Measurements from ENCODE around the gene ABCC4. TPM values are rescaled to one million over a fixed set of nuclear protein-coding genes. Genes with fewer than 3 reads are reported as not detected.
"Not testable (repeated sequence)": the region's sequence is repeated elsewhere in the genome, so short reads cannot be mapped to it uniquely, and the experiment has no call there.

The ABCC4 gene
- total RNA-seq, 2 donors from 2014 or later = 2.8 to 12.2 TPM

DNA sequence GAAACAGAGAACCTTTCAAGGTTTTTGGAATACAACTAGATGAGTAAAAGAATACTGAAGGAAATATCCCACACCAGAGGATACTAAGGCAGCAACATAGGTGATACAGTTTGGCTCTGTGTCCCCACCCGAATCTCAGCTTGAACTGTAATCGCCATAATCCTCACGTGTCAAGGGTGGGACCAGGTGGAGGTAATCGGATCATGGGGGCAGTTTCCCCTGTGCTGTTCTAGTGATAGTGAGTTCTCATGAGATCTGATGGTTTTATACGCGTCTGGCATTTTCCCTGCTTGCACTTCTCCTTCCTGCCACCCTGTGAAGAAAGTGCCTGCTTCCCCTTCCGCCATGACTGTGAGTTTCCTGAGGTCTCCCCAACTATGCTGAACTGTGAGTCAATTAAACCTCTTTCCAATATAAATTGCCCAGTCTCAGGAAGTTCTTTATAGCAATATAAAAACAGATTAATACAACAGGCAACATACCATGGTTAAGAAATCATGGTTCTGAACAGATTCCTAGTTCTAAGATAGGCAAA lies 97.0 kb downstream of the ABCC4 start:
- H3K4me1 ChIP-seq (ENCODE audit: control insufficient read depth in 1 of 2, low read depth in 2 of 2) = no peaks in the 10 kb centered on the region
- H3K4me3 ChIP-seq = no peak overlapping the region
- ATAC-seq (ENCODE audit: insufficient number of reproducible peaks, low FRiP score, low read depth) (no peak), DNase-seq (ENCODE audit: low spot score) (no peak)
- H3K36me3 ChIP-seq = no peaks in the 10 kb centered on the region
- H3K27ac ChIP-seq = no peak overlapping the region
- TF ChIP-seq, protein P1, sequence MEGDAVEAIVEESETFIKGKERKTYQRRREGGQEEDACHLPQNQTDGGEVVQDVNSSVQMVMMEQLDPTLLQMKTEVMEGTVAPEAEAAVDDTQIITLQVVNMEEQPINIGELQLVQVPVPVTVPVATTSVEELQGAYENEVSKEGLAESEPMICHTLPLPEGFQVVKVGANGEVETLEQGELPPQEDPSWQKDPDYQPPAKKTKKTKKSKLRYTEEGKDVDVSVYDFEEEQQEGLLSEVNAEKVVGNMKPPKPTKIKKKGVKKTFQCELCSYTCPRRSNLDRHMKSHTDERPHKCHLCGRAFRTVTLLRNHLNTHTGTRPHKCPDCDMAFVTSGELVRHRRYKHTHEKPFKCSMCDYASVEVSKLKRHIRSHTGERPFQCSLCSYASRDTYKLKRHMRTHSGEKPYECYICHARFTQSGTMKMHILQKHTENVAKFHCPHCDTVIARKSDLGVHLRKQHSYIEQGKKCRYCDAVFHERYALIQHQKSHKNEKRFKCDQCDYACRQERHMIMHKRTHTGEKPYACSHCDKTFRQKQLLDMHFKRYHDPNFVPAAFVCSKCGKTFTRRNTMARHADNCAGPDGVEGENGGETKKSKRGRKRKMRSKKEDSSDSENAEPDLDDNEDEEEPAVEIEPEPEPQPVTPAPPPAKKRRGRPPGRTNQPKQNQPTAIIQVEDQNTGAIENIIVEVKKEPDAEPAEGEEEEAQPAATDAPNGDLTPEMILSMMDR (IDR thresholded peaks at IDR 0.05) = no peak
- H3K9me3 ChIP-seq = no peaks in the 10 kb centered on the region
- H3K27me3 ChIP-seq (replicated peaks; ENCODE audit: insufficient read depth) = no peaks in the 10 kb centered on the region

DNA sequence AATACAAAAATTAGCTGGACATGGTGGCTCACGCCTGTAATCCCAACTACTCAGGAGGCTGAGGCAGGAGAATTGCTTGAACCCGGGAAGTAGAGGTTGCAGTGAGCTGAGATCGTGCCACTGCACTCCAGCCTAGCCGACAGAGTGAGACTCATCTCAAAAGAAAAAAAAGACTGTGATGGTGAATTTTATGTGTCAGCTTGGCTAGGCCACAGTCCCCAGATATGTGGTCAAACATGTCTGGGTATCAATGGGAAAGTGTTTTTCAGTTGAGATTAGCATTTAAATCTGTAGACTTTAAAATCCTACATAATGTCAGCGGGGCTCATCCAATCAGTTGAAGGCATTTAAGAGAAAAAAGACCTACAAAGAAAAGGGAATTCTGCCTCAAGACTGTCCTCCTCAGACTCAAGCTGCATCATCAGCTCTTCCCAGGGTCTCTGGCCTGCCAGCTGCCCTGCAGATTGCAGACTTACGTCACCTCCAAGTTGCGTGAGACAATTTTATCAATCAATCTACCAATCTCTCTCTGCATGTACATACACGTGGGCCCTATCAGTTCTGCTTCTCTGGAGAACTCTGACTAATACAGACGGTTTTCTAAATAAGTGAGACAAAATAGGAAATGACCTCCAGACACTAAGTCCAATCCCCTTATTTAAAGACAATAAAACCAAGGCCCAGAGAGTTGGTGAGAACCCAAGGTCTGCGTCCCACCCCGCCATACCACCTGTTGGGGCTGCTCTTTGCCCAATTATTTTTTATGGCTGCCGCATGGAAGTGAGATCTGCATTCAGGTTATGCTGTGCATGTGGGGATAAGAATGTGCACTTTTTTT lies 99.2 kb downstream of the ABCC4 start:
- no peaks in the 10 kb centered on the region for H3K9me3 ChIP-seq
- ATAC-seq (ENCODE audit: insufficient number of reproducible peaks, low FRiP score, low read depth) = no peak
- no peaks in the 10 kb centered on the region for H3K4me1 ChIP-seq (ENCODE audit: control insufficient read depth in 1 of 2, low read depth in 2 of 2)
- no peak overlapping the region for H3K27ac ChIP-seq
- no peaks in the 10 kb centered on the region for H3K36me3 ChIP-seq
- TF ChIP-seq, protein P1 (IDR thresholded peaks at IDR 0.05) = no peak
- DNase-seq (ENCODE audit: low spot score) = no peak
- no peak overlapping the region for H3K4me3 ChIP-seq
- H3K27me3 ChIP-seq (replicated peaks; ENCODE audit: insufficient read depth) = no peaks in the 10 kb centered on the region

GRCh38 chr13:95200386-95200957 lies 100.8 kb downstream of the ABCC4 start:
- not testable (repeated sequence) for H3K9me3 ChIP-seq; H3K36me3 ChIP-seq; H3K27me3 ChIP-seq (replicated peaks; ENCODE audit: insufficient read depth); H3K4me1 ChIP-seq (ENCODE audit: control insufficient read depth in 1 of 2, low read depth in 2 of 2); DNase-seq (ENCODE audit: low spot score); H3K4me3 ChIP-seq; H3K27ac ChIP-seq; ATAC-seq (ENCODE audit: insufficient number of reproducible peaks, low FRiP score, low read depth)

DNA sequence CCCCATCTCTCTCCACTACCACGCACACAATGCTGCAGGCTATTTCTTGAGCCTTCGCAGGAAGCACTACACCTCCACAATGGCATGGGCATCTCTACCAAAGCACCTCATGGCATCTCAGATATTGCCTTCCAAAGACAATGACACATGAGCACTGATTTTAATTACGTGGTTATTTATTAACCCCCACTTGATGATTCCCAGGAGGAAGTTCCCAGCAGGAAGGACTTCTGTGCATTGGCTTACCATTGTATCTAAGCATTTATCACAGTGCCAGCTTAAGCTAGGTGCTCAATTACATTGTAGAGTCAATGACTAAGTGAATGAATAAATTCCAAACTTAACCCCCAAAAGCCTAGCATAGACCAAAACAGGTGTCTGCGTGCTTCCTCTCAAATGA lies 101.4 kb downstream of the ABCC4 start:
- Histone ChIP-seq H3K4me3 (no peak overlapping the region), H3K36me3 (no peaks in the 10 kb centered on the region), H3K27me3 (replicated peaks; ENCODE audit: insufficient read depth) (no peaks in the 10 kb centered on the region), H3K27ac (no peak overlapping the region), H3K9me3 (no peaks in the 10 kb centered on the region), H3K4me1 (ENCODE audit: control insufficient read depth in 1 of 2, low read depth in 2 of 2) (no peaks in the 10 kb centered on the region)
- ATAC-seq (ENCODE audit: insufficient number of reproducible peaks, low FRiP score, low read depth) (no peak), DNase-seq (ENCODE audit: low spot score) (no peak)
- TF ChIP-seq, protein P1 (IDR thresholded peaks at IDR 0.05) = no peak

DNA sequence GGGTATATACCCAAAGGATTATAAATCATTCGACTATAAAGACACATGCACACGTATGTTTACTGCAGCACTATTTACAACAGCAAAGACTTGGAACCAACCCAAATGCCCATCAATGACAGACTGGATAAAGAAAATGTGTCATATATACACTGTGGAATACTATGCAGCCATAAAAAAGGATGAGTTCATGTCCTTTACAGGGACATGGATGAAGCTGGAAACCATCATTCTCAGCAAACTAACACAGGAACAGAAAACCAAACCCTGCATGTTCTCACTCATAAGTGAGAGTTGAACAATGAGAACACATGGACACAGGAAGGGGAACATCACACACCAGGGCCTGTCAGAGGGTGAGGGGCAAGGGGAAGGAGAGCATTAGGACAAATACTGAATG lies 102.6 kb downstream of the ABCC4 start:
- not testable (repeated sequence) for H3K27ac ChIP-seq; H3K9me3 ChIP-seq; DNase-seq (ENCODE audit: low spot score); ATAC-seq (ENCODE audit: insufficient number of reproducible peaks, low FRiP score, low read depth); H3K4me3 ChIP-seq; H3K36me3 ChIP-seq; H3K27me3 ChIP-seq (replicated peaks; ENCODE audit: insufficient read depth); H3K4me1 ChIP-seq (ENCODE audit: control insufficient read depth in 1 of 2, low read depth in 2 of 2)

DNA sequence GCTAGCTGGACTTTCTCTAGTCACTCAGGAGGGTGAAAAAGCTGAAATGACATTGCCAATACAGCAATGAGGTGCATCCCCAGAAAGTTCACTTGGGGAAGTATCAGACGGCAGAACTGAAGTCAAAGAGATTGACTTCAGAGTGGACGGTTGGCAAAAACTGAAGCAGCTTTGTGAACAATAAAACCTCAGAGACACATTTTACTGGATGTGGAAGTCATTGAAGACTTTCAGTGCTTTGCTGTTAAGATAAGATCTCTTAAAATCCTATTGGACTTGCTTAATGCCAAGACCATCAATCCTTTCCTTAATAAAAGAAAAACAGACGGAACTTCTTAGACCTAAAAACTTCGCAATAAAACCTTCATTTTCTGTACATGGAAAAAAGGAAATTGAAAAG lies 103.7 kb downstream of the ABCC4 start:
- H3K36me3 ChIP-seq = no peaks in the 10 kb centered on the region
- H3K4me1 ChIP-seq (ENCODE audit: control insufficient read depth in 1 of 2, low read depth in 2 of 2) = no peaks in the 10 kb centered on the region
- no peak for DNase-seq (ENCODE audit: low spot score)
- ATAC-seq (ENCODE audit: insufficient number of reproducible peaks, low FRiP score, low read depth) = no peak
- no peaks in the 10 kb centered on the region for H3K27me3 ChIP-seq (replicated peaks; ENCODE audit: insufficient read depth)
- H3K27ac ChIP-seq = no peak overlapping the region
- H3K9me3 ChIP-seq = no peaks in the 10 kb centered on the region
- TF ChIP-seq, protein P1 (IDR thresholded peaks at IDR 0.05) = no peak
- no peak overlapping the region for H3K4me3 ChIP-seq

Data from thoracic aorta (tissue), 2 donors.